HG03175 (cell line): ENCODE measurements around the gene GPSM1.

Source experiments
- ATAC-seq: cut with Tn5 transposase; IDR thresholded peaks from one replicate; pipeline ENCODE4 v1.9.1; 2021; ENCODE audit warnings: mild to moderate bottlenecking, moderate library complexity; ENCODE audit not compliant: unreplicated experiment

The GPSM1 gene

DNA sequence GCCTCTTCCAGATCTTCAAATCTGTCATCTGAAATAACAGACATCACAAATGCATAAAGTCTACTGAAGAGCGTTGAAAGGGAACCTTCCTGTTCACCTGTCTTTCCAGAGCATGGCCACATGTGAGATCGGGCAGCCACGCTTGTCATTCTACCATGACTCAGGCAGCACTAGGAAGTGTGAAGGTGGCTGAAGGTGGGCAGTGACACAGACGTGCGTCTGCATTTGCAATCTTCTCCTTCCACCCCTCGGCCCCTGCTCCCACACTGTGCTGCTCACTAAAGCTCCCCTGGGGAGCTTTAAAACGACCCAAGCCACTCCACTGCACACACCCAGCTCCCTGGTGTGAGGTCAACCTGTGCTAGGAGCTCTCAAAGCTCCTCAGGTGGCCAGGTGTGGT is 80.6 kb downstream of the GPSM1 start:
- ATAC-seq, result no peak
